Dermis microvascular lymphatic vessel endothelial cell (primary cell): ENCODE results near the gene IL21R. TPM values are rescaled to one million over a fixed set of nuclear protein-coding genes. Genes with fewer than 3 reads are reported as not detected.
"Not testable (repeated sequence)": the region's sequence is repeated elsewhere in the genome, so short reads cannot be mapped to it uniquely, and the experiment has no call there.

Experiments
- DNase-seq, 2 donors: peaks; one replicate each; pipeline versions ENCODE4 v3.0.0 to v3.0.0-alpha.2; 2010; ENCODE audit warnings: low read depth in 2 of 2
- total RNA-seq: library from RNA; depleted of rRNA; stranded (reverse); fragments of >200 nt; gene quantifications from 2 replicates; pipeline ENCODE4 v1.2.1, GENCODE V29; 2014

IL21R gene
- total RNA-seq, 1 donor from 2014 or later = 0.13 TPM

- DNase-seq = peak; percentile 28 to 75
These were observed 27.1 kb upstream of the IL21R start for GRCh38 chr16:27374804-27375425.

DNA sequence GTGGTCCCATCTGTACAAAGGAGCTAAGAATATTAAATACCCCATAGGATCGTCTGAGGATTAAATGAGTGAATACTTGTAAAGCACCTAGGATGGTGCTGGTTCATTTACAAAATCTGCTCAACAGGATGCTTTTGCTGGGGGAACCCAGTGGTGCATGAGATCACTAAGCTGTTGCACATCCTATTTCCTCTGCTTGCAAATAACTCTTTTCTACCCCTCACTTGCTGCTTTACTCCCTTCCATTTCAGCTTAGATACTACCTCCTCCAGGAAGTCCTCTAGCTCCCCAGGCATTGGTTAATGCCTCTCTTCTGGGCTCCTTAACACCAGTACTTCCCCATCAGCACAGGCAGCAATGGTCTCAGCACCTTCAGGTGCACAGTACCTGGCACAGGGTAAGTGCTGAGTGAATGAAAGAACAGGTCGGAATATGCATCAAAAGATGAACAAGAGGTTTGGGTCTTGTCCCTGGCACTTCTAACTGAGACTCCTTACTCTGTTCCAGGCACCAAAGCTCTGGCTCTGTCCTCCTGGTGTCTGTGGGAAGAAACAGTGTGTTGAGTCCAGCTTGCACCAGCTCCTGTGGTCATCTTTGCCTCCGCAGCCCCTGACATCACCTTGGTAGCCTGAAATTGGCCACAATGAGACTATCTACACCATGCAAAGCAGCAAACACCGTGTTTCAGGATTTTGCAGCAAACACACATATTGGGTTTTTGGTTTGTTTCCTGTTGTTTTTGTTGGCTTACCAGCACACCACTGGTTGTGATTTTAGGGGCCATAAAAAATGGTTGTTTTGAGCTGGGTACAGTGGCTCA, 24.1 kb upstream of the IL21R start:
- DNase-seq = no peak

GRCh38 chr16:27378871-27379481, 23.0 kb upstream of the IL21R start:
- DNase-seq = no peak

GRCh38 chr16:27379919-27380318, 22.1 kb upstream of the IL21R start:
- DNase-seq = no peak

DNA sequence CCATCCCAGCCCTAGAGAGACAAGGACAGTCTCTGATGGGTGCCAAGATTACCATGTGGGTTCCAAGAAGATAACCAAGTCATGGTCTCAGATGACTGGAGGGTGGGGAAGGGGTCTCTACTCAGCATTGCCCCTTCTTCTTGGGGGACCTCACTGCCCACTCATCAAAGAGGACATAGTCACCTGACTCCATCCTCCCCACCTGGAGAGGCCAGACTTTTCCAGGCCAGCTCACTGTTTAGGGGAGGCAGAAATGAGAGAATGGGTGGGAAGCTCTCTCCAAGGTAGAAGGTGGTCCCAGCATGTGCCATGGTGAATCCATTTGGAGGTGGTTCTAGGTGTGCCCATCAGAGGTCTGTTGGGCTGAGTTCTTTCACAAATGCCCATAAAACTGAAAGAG, 20.7 kb upstream of the IL21R start:
- no peak for DNase-seq

DNA sequence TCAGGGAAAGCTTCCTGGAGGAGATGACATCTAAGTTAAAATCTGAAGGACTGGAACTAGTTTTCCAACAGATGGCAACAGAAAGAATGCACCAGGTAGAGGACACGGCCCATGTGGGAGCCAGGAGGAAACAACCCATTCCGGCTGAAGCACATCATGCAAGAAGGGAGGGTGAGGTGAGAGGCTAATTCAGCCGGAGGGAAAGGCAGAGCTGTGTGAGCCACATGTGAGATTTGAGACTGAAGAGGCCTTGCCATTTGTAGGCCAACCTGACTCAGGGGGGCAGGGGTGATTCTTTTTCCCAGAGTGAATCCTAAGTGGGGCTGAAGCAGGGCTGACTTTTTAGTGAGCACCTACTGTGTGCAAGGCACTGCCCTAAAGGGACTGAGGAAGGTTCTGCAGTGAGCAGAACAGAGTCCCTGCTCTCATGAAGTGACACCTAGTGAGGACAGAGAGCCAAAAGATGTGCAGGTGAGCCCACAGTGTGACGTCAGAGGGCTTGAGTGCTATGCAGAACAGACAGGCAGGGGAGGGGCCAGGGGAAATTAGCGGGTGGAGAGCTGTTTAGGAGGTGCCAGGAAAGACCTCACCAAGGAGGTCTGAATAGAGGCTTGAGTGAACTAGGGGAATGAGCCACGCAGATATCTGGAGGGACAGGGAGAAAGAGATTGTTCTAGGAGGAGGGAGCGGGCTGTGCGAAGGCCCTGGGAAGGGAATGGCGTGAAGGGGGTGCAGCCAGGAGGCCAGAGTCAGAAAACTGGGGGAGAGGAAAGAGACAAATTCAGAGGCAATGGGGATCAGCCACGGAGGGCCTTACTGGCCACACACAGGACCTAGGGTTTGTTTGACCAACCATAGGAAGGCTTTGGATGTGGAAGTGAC, 19.8 kb upstream of the IL21R start:
- DNase-seq = no peak

- no peak for DNase-seq
These were observed 18.3 kb upstream of the IL21R start for GRCh38 chr16:27383556-27384243.

DNA sequence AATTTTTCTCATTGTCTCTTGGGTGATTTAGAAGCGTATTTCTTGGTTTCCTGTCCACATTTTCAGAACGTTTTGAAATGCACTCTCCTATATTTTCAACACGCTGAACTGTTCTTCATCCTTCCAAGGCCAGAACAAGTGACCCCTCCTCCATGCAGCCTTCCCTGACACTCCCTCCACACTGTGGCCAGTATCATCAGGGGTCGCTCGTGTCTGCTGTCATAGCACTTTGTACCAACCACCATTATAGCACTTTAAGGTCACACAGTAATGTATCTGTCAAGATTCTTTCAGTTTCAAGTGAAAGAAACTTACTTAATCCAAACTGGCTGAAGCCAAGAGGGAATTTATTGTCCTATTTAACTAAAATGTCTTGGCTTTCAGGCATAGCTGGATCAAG, 17.5 kb upstream of the IL21R start:
- no peak for DNase-seq

DNA sequence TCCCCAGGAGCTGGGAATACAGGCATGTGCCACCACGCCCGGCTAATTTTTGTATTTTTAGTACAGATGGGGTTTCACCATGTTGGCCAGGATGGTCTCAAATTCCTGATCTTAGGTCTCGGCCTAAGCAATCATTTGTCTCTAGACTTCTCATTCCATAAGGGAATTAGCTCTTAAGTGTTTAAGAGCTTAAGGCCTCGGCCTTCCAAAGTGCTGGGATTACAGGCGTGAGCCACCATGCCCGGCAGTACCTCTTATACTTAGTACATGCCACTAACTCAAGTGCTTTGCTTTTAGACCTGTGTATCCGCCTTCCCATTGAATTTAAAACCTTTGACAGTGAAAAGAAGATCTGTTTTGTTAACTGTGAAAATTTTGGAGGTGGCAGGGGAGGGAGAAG, 16.6 kb upstream of the IL21R start:
- no peak for DNase-seq

GRCh38 chr16:27386674-27387073, 15.3 kb upstream of the IL21R start:
- no peak for DNase-seq

- DNase-seq = no peak
These were observed 14.2 kb upstream of the IL21R start for GRCh38 chr16:27387724-27388123.

DNA sequence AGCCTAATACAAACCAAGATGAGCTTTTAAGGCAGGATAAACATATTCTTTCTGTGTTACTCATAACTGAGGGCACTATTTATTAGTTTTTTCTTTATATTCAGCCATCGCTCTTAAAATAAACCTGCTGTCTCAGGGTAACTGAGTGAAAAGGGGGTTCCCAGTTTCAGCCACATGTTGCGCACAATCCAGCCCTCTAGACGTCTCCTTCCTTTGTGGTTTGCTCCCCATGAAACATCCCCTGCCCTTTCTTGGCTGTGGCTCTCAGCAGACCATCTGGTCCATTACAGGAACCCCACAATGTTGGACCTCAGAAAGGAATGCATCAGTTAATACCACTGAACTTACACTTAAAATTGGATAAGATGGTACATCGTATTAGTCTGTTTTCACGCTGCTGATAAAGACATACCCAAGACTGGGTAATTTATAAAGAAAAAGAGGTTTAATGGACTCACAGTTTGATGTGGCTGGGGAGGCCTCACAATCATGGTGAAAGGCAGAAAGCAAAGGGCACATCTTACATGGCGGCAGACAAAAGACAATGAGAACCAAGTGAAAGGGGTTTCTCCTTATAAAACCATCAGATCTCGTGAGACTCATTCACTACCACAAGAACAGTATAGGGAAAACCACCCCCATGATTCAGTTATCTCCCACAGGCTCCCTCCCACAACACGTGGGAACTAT, 12.6 kb upstream of the IL21R start:
- no peak for DNase-seq

DNA sequence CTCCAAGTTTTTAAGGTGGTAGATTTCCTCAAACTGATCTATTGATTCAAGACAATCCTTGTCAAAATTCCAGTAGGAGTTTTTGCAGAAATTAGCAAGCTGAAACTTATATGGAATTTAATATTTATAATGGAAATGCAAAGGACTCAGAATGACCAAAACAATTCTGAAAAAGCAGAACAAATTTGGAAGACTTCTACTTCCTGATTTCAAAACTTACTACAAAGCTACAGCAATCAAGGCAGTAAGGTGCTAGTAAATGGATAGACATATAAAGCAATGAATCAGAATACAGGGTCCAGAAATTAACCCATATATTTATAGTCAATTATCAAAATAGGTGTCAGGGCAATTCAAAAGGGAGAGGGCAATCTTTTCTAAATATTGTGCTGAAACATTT, 11.8 kb upstream of the IL21R start:
- no peak for DNase-seq

- no peak for DNase-seq
These were observed 9.3 kb upstream of the IL21R start for GRCh38 chr16:27392671-27393070.

DNA sequence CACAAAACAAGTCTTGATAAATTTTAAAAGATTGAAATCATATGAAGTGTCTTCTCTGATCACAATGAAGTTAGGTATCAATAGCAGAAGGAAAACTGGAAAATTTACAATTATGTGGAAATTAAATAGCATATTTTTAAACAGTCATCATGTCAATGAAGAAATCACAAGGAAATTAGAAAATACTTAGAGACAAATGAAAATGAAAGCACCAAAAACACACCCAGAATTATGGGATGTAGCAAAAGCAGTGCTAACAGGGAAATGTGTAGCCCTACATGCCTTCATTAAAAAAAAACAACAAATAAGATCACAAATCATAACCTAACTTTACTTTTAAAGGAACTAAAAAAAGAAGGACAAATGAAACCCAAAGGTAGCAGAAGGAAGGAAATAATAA, 7.5 kb upstream of the IL21R start:
- DNase-seq = no peak

- not testable (repeated sequence) for DNase-seq
These were observed 3.6 kb upstream of the IL21R start for GRCh38 chr16:27398341-27398893.

DNA sequence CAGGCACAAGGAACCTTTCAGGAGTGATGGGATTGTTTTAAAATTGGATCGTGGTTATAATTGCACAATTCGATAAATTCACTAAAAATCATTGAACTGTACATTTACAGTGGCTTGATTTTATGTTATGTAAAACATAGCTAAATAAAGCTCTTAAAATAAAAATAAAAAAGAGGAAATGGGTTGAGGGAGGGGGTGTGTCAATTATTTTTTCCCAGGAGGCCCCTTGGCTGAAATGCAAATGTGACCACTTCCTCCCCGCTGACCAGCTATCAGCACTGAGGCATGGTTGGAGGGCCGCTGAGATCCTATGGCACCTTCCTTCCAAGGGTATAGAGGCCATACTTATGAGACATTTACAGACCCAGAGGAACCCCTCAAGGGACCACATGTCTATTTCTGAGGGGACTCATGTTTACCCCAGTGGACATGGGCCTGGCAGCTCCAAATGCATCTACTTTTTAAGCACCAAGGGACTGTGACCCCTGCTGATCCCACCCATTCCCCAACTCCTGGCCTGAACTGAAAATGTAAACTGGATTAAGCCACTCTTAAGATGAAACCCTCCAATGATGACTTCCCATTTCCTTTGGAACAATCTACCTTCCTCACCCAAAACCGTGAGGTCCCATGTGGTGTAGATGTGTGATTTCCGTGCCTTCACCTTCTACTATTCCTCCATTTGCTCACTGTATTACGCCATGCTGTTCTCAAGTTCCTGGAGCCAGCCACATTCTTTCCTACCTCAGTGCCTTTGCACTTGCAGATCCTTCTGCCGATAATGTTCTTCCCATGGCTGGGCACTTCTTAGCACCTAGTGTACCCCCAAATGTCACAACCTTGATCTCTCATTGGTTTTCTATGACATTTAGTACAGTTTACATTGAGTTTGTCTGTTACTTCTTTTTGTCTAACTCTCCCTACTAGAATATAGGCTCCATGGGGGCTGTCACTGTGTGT, 2.8 kb upstream of the IL21R start:
- no peak for DNase-seq

- no peak for DNase-seq
These were observed 2.0 kb upstream of the IL21R start for GRCh38 chr16:27399969-27400368.
